ENCODE results near the gene LENG1. TPM values are rescaled to one million over a fixed set of nuclear protein-coding genes. Genes with fewer than 3 reads are reported as not detected.
A peak's percentile ranks its signal among the peaks of the same experiment; 100 is the strongest.
"Not testable (repeated sequence)": the region's sequence is repeated elsewhere in the genome, so short reads cannot be mapped to it uniquely, and the experiment has no call there.

The LENG1 gene
- 2.7 TPM for total RNA-seq

- intact Hi-C loops (cut with DNase I), result loop anchor here (1.0 to 2.0 kb wide), 4 partner anchors 22 to 57 kb away; partner anchors contain the start of genes CNOT3, MBOAT7, NDUFA3 and RPS9
- Histone ChIP-seq H3K9me3 (no peaks in the 10 kb centered on the region), H3K36me3 (peaks cover 34% of the 10 kb centered on the region in 2 donors), H3K4me3 (peak within 1 kb of the TSS; percentile 65 to 83), H3K27me3 (peaks cover 4% of the 10 kb centered on the region), H3K4me1 (peaks cover 15 to 21% of the 10 kb centered on the region in 2 donors), H3K27ac (peak within 1 kb of the TSS; percentile 89 to 93)
- peak; percentile 28 to 49 (median 36) for TF ChIP-seq CTCF (IDR thresholded peaks at IDR 0.05)
- peak; percentile 100 for DNase-seq (ENCODE audit: low spot score in 2 of 2)
Observed at GRCh38 chr19:54159352-54160181, at the start of gene LENG1. TSS of gene LENG1 (minus strand) at chr19:54159721. CDS start at chr19:54159695, 26 bp downstream.

DNA sequence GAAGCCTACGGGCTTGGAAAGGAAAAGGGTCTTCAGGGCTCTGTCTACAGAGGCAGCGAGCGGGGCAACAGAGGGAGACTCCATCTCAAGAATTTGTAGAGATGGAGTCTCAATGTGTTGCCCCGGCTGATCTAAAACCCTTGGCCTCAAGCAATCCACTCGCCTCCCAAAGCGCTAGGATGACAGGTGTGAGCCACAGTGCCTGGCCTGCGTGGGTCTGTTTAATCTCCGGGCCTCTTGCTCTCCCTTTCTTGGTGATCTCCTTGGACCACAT lies 49.2 kb upstream of the LENG1 start:
- DNase-seq (ENCODE audit: low spot score in 2 of 2), result no peak

DNA sequence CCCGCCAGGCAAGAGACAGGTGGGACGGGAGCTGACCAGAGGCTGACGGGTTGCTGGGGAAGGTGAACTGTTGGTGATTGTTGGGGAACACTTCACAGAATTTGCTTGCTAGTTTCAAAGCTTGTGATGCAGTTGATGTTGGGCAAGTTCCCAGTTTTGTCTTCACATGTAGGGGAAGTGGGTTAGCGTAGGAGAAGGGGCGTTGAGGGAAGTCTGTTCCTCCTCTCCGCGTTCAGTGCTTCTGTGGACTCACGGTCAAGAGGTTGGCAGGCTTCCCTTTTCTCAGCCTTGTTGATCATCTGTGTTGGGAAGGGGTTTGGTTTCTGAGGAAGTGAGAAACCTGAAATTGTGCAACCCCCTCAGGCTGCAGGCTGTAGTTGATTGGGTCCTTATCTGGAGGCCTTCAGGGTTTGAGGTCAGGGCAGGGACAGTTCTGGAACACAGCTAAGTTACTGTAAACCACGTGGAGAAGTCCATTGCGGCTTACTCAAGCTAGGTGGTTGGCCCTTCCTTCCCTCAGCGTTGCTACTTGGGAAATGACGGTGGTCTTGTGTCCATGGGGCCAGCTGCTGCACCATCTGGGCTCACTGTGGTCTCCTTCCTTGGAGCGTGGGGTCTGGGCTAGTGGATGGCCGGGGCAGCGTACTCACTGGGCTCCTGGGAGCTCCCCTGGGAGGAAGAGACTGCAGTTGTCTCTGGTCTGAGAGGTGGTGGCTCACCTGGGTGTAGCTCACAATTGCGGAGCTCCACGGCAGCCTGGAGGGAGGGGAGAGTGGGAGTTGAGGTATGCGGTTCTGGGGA lies 48.7 kb upstream of the LENG1 start:
- Histone ChIP-seq H3K4me3 (no peak overlapping the region), H3K27me3 (no peaks in the 10 kb centered on the region), H3K36me3 (peaks cover 40 to 45% of the 10 kb centered on the region in 2 donors), H3K4me1 (peaks cover 7 to 18% of the 10 kb centered on the region in 2 donors), H3K9me3 (no peaks in the 10 kb centered on the region), H3K27ac (peak overlapping the region; percentile 71 to 75)
- DNase-seq (ENCODE audit: low spot score in 2 of 2), result peak; percentile 59 to 86
- intact Hi-C loops (cut with DNase I), result no loop called here
- no peak for TF ChIP-seq CTCF (IDR thresholded peaks at IDR 0.05)

More for the DNA sequence above, 49.2 kb upstream of the LENG1 start:
- peaks cover 38 to 40% of the 10 kb centered on the region in 2 donors for H3K36me3 ChIP-seq
- intact Hi-C loops (cut with DNase I), result no loop called here
- no peaks in the 10 kb centered on the region for H3K27me3 ChIP-seq
- no peaks in the 10 kb centered on the region for H3K9me3 ChIP-seq
- no peak overlapping the region for H3K4me3 ChIP-seq
- TF ChIP-seq CTCF (IDR thresholded peaks at IDR 0.05), result no peak
- H3K4me1 ChIP-seq, result peaks cover 7 to 14% of the 10 kb centered on the region in 2 donors
- H3K27ac ChIP-seq, result peak overlapping the region; percentile 71 to 75

DNA sequence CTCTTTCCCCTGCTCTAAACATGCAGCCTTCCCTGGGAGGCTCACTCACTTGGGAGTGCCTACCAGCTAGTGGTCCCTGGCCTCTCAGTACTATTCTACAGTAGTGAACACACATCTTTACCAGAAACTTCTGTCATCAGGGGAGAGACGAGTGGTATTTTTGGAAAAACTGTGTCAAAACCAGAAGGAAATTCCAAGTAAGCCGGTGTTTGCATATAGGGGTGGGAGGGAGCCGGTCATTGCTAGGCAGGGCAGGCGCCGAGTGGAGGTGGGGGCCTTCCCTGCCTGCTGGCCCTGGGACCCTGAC lies 48.1 kb upstream of the LENG1 start:
- H3K9me3 ChIP-seq, result no peaks in the 10 kb centered on the region
- H3K27ac ChIP-seq, result peak overlapping the region; percentile 37 to 64
- intact Hi-C loops (cut with DNase I), result no loop called here

DNA sequence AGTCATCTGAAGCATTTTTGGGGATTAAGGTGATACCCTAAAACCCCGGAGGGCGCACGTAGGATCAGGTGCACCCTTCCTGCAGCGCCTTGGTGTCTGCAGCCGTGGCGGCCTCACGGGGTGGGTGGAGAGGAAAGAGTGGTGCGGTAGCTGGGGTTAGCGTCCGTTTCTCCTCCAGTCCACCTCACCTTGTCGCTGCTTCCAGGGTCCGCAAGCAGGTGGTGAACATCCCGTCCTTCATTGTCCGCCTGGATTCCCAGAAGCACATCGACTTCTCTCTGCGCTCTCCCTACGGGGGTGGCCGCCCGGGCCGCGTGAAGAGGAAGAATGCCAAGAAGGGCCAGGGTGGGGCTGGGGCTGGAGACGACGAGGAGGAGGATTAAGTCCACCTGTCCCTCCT lies 47.7 kb upstream of the LENG1 start:
- DNase-seq (ENCODE audit: low spot score in 2 of 2); H3K4me3 ChIP-seq; H3K27me3 ChIP-seq; intact Hi-C loops (cut with DNase I); H3K9me3 ChIP-seq: not testable (repeated sequence)
- Histone ChIP-seq H3K27ac (peak overlapping the region; percentile 37 to 64), H3K36me3 (peaks cover 50 to 55% of the 10 kb centered on the region in 2 donors), H3K4me1 (peaks cover 7 to 27% of the 10 kb centered on the region in 2 donors)

More for the DNA sequence above, 48.1 kb upstream of the LENG1 start:
- DNase-seq (ENCODE audit: low spot score in 2 of 2), result no peak
- H3K36me3 ChIP-seq, result peaks cover 46 to 50% of the 10 kb centered on the region in 2 donors
- no peaks in the 10 kb centered on the region for H3K27me3 ChIP-seq
- H3K4me3 ChIP-seq, result no peak overlapping the region
- peaks cover 7 to 23% of the 10 kb centered on the region in 2 donors for H3K4me1 ChIP-seq
- no peak for TF ChIP-seq CTCF (IDR thresholded peaks at IDR 0.05)

- TF ChIP-seq CTCF (IDR thresholded peaks at IDR 0.05), result no peak
- H3K9me3 ChIP-seq, result no peaks in the 10 kb centered on the region
- no peaks in the 10 kb centered on the region for H3K27me3 ChIP-seq
- intact Hi-C loops (cut with DNase I), result no loop called here
- no peak for DNase-seq (ENCODE audit: low spot score in 2 of 2)
- H3K4me3 ChIP-seq, result no peak overlapping the region
- peak overlapping the region; percentile 37 to 64 for H3K27ac ChIP-seq
- peaks cover 10 to 31% of the 10 kb centered on the region in 2 donors for H3K4me1 ChIP-seq
- H3K36me3 ChIP-seq, result peaks cover 51 to 59% of the 10 kb centered on the region in 2 donors
Observed at GRCh38 chr19:54206831-54207177, 47.3 kb upstream of the LENG1 start.

Measured in ascending aorta (tissue), 2 donors.